Activated CD4-positive, alpha-beta T cell treated with anti-CD3 and anti-CD28 coated beads, Interleukin-2, amount 50 U/mL, for 1 hour (primary cell): ENCODE results near the gene CDH12.
"Not testable (repeated sequence)": the region's sequence is repeated elsewhere in the genome, so short reads cannot be mapped to it uniquely, and the experiment has no call there.

Experiments
- DNase-seq: peaks from one replicate; pipeline ENCODE4 v3.0.0-alpha.2; 2020

CDH12 gene

DNA sequence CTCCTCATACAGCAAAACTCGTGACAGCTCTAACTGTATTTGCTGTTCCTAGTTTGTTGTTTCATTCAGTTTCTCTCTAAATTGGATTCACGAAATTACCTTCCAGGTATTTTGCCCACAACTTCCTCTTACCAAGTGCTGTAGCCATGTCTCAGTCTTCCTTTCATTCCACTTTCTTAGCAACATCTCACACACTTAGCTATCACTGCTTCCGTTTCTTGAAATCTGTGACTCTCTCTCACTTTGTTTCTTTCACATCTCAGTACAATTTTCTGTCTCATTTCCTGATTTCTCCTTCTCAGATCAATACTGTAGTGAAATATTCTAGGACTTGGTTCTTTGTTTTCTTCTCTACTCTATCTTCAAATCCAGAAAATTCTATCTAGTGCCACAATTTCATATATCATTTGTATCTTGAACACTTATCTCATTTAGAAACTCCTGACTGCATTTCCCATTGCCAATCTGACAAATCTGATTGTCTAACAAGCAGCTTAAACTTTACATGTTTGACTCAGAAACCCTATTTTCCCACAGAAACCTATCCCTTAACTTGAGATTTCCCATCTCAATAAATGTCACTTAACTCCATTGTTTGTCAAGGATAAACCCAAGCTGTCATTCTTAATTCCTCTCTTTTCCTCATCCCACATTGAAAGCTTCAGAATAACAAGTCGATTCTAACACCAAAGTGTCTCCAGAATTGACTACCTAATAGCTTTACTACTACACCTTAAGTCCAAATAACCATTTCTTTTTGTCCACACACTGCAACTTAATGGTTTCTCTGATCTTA, 303.1 kb downstream of the CDH12 start:
- no peak for DNase-seq

DNA sequence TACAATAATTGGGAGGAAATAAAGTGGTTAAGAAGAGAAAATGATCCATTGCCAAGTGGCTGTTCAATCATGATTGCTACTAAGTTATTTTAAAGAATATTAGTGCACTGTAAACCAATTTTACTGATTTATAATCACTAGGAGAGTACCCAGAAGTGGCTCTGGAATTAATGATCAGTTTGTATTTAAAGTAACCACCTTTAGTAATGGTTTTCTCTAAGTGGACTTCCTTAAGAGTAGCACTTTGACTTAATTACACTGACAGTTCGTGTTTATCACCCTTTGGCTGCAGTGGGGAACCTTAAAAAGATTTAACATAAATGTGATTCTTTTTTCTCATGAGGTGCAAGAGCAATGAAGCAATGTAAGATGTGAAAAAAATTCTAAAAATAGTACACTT, 310.8 kb downstream of the CDH12 start:
- no peak for DNase-seq

- DNase-seq, result no peak
Observed at GRCh38 chr5:22541037-22541436, 312.1 kb downstream of the CDH12 start.

GRCh38 chr5:22539762-22540161, 313.4 kb downstream of the CDH12 start:
- no peak for DNase-seq

- no peak for DNase-seq
Observed at GRCh38 chr5:22531986-22532385, 321.2 kb downstream of the CDH12 start.

DNA sequence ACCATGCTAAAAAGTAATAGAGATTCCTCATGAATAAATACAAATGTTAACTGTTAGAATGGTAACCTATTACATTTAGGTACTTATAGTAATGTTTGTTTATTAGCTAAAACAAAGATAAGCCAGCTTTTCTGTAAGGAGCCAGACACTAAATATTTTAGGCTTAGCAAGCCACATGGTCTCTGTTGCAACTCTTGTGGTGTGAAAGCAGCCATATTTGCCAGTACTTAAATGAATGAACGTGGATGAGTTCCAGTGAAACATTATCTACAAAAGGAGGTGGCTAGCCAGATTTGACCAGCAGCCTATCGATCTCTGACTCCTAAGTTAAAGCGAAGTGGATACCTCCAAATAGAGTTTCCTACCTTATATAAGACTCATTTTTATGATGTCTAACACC, 331.6 kb downstream of the CDH12 start:
- no peak for DNase-seq

DNA sequence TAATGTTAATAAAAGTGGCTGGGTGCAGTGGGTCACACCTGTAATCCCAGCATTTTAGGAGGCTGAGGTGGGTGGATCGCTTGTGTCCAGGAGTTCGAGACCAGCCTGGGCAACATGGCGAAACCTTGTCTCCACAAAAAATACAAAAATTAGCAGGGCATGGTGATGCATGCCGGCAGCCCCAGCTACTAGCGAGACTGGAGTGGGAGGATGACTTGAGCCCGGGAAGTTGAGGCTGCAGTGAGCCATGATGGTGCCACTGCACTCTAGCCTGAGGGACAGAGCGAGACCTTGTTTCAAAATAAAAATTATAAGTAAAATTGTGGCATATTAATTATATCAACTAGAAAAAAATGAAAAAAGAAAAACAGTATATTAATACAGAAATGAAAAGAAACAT, 336.6 kb downstream of the CDH12 start:
- DNase-seq, result not testable (repeated sequence)

DNA sequence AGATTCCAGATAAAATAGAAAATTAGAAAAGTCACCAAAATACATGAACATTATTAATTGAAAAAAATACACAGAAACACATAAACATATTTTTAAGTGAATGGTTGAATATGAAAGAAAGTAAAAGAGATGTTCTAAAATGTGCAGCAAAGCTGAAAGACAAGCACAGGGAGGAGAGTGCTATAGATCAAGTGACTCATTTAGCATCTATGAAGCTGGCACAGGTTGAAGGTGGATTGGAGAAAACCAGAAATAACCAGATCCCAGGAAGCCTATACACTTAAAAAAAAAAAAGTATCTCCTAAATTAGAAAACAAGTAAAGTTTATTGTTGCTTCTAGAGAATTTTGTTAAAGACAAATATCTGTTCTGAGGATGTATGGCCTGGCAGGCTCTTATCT, 338.9 kb downstream of the CDH12 start:
- no peak for DNase-seq

DNA sequence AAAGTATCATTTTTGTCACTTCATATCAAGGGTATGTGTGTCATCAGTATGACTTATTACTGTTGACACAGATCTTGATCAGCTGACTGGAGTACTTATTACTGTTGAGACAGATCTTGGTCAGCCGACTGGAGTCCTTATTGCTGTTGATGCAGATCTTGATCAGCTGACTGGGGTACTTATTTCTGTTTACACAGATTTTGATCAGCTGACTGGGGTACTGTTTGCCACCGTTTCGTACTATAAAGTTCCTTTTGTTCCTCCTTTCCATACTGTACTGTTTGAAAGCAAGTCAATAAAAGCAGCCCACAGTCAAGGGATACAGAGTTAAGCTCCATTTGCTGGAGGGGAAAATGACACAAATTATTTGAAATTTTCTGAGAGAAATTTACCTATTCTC, 347.3 kb downstream of the CDH12 start:
- no peak for DNase-seq

DNA sequence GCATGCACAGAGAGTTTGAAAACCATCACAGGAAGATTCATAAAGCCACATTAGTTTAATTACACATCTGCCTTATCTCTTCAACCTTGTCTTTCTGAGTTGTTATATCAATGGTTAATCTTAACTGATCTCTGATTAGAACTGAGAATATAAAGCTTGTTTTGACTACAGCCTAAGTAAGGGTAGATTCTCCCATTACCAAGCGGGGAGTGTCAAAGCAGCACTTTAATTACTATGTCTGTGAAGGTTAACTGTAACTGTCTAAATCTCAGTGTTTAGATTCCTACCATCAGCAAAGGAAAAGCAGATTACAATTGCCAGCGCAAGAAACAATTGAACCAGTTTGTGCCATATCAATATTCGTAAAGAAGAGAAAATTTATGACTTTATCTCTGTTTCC, 348.7 kb downstream of the CDH12 start:
- no peak for DNase-seq

DNA sequence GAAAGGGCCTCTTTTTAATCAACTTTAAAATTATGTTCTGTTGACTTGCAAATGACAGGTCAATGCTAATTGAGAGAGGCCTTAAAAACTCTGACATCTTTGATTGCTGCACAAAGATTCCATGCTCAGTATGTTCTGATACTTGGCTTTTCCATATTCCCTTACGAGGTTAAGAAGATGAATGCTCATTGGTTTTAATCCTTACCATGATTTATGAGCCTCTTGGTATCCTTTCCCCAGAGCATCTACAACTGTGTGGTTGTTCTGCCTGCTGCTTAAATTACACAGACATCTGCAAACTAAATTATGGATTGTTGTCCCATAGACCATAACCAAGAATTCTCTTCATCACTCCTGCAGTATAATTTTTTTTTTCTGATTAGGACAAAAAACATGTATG, 352.6 kb downstream of the CDH12 start:
- no peak for DNase-seq

DNA sequence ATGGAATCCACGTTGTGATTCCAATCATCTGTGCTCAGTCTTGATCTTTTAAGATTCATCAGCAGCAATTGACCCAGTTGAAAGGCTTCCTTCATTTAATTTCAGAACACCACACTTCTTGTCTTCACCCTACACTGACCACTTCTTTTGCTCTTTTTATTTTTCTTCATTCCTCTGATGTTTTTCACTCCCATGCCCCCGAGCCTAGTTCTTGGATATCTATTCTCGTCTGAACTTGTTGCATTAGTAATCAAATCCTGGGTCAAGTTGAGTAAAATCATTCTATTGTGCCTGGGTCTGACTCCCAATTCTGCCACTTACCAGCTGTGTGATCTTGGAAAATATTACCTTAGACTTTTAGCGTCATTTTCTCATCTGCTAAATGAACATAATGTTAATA, 356.5 kb downstream of the CDH12 start:
- DNase-seq, result no peak

DNA sequence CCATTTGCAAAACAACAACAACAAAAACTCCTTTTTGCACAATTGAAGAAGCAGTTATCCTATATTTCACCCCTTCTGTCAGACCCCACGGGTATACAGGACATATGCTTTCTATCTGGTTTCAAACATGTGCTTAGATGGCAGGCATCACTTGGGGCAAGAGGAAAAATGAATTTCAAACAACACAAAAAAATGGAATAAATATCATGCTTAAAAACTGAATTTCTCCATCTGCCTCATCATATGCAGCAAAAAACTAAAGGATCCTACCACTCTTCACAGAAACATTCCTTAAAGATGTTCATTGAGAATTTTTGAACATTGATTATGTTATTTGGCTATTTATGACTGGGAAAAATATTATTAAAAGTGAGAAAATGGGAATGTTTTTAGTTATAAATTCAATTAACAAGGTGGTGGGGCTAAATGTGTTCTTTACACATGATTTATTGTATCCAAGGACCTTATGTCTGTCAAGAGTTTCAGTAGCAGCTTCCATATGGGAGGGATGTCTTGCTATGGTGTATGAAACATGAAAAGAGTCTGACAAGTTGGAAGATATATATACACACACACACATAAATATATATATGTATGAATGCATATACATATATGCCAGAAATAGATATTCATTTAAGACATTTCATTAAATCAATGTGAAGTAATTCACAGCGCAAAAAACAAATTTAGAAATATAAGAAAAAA, 358.0 kb downstream of the CDH12 start:
- DNase-seq, result no peak

- no peak for DNase-seq
Observed at GRCh38 chr5:22488427-22488826, 364.7 kb downstream of the CDH12 start.

DNA sequence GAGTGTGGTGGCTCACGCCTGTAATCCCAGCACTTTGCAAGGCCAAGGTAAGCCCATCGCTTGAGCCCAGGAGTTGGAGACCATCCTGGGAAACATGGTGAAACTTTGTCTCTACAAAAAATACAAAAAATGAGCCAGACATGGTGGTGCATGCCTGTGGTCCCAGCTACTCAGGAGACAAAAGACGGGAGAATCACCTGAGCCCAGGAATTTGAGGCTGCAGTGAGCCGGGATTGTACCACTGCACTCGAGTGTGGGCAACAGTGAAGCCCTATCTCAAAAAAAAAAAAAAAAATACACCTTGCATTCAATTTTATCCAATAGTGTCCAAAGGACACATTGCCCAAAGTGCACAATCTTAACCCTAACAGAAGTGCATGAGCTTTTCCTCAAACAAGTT, 372.8 kb downstream of the CDH12 start:
- DNase-seq, result no peak

DNA sequence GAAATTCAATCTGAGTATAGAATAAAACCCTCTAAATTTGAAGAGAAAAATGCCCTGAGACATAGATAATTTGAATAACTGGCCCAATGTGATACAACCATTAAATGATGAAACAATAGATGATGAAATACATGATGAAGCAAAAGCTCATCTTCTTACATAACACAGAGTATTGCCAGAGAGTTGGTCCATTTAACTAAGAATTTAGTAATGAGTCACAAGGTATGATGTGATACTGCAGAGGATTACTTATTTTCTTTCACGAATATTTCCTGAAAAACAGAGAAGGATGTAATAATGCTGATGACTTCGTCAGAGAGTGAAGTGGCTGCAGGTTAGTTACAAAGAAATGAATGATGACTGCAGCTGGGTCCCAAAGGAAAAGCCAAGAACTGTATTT, 379.3 kb downstream of the CDH12 start:
- no peak for DNase-seq

- DNase-seq, result no peak
Observed at GRCh38 chr5:22471154-22471553, 382.0 kb downstream of the CDH12 start.

- no peak for DNase-seq
Observed at GRCh38 chr5:22470408-22470807, 382.7 kb downstream of the CDH12 start.

- no peak for DNase-seq
Observed at GRCh38 chr5:22465616-22466015, 387.5 kb downstream of the CDH12 start.

DNA sequence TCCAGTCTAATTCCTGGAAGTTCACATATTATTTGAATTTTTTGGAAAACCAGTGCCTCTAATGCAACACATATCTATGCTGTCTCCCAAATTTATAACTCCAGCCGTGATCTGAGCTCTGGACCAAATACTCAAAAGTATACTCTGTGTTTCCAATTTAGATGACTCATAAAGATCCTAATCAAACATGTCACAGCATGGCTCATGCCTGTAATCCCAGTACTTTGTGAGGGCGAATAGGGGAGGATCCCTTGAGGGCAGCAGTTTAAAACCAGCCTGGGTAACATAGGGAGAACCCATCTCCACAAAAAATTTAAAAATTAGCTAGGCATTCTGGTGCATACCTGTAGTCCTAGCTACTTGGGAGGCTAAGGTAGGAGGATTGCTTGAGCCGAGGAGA, 388.0 kb downstream of the CDH12 start:
- DNase-seq, result no peak

GRCh38 chr5:22460189-22460588, 393.0 kb downstream of the CDH12 start:
- no peak for DNase-seq

DNA sequence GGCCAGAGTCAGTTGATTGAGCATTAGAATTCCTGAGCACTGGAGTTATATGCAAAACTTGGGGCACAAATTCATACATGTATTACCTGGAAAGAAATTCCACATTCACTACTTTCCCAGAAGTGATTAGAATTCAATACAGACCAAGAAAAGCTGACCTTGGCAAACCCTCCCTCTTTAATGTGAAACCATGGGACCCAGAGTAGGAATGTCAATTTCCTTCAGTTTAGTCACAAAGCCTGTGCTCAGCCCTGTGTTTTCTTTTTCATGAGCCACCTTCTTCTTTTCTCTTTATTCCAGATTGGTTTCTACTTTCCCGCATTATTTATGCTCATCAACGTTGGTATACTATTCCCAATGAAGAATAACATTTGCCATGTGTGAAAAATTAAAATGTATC, 420.2 kb downstream of the CDH12 start:
- no peak for DNase-seq

- no peak for DNase-seq
Observed at GRCh38 chr5:22431840-22432239, 421.3 kb downstream of the CDH12 start.

DNA sequence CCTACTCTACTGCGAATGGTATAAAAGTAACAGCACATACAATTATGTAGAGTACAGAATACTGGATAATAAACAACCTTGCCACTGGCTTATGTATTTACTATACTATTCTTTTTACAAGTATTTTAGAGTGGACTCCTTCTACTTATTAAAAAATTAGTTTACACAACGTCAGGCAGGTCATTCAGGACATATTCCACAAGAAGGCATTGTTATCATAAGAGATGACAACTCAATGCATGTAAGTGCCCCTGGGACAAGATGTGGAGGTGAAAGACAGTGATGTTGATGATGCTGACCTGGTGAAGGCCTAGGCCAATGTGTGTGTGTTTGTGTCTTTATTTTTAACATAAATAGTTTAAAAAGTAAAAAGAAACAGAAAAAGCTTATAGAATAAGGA, 421.7 kb downstream of the CDH12 start:
- DNase-seq, result no peak
